A549 (cell line): ENCODE data around the gene ZPBP2. TPM values are rescaled to one million over a fixed set of nuclear protein-coding genes. Genes with fewer than 3 reads are reported as not detected.
"Not testable (repeated sequence)": the region's sequence is repeated elsewhere in the genome, so short reads cannot be mapped to it uniquely, and the experiment has no call there.

Experiments
- ATAC-seq, 2 experiments: fragments of 200-7000 bp in 1 of 2; fragments of >200 bp in 1 of 2; cut with Nextera tagmentation in 1 of 2; cut with Tn5 transposase in 1 of 2; 3 replicates each; pipeline versions ENCODE4 v1.8.0 to v1.9.1; 2018 to 2020; ENCODE audit warnings: mild to moderate bottlenecking in 1 of 2, moderate library complexity in 1 of 2
- CTCF ChIA-PET: fragments of 300-600 bp; sonication (Branson Sonifier 250); formaldehyde crosslinking; extraction: SDS; loops from one replicate; lab custom pipeline; 2021; ENCODE audit warnings: antibody characterized with exemption, inconsistent platforms; lab: Yijun Ruan, JAX
- POLR2A ChIA-PET: fragments of 350-600 bp; formaldehyde crosslinking; extraction: SDS; loops from one replicate; lab custom pipeline; 2021; ENCODE audit warnings: antibody characterized with exemption, inconsistent platforms; lab: Yijun Ruan, JAX
- DNase-seq, 2 experiments: peaks; one replicate each; pipeline versions ENCODE4 v3.0.0 to v3.0.0-alpha.2; 2011 to 2016; ENCODE audit warnings: low read depth in 1 of 2, low spot score in 1 of 2
- FAIRE-seq: peaks from 2 replicates; lab custom pipeline; 2011; peaks lifted over from hg19 to GRCh38; lab: Jason Lieb, UNC
- H3K27ac ChIP-seq, 2 experiments: fragments of >200 bp; sonication (Bioruptor Twin); formaldehyde crosslinking; 3 replicates each; pipeline ENCODE4 v1.5.1; 2016 to 2017
- H3K4me1 ChIP-seq: fragments of >200 bp; sonication (Bioruptor Twin); formaldehyde crosslinking; 3 replicates; pipeline ENCODE4 v1.6.1; 2016
- H3K4me2 ChIP-seq: fragments of >200 bp; sonication (Bioruptor Twin); formaldehyde crosslinking; 3 replicates; pipeline ENCODE4 v1.6.1; 2016
- H3K4me3 ChIP-seq: fragments of >200 bp; sonication (Bioruptor Twin); formaldehyde crosslinking; 3 replicates; pipeline ENCODE4 v1.5.1; 2016
- H3K9me3 ChIP-seq: fragments of >200 bp; sonication (Bioruptor Twin); formaldehyde crosslinking; 3 replicates; pipeline ENCODE4 v1.6.1; 2016
- CEBPB ChIP-seq, 2 experiments: fragments of >200 bp in 1 of 2; sonication (Bioruptor Twin) in 1 of 2; formaldehyde crosslinking in 1 of 2; IDR thresholded peaks; 2 replicates each; pipeline ENCODE4 v1.6.1; 2012 to 2016
- EHF ChIP-seq: fragments of 250-450 bp; sonication (Bioruptor Pico); IDR thresholded peaks from 2 replicates; pipeline ENCODE4 v1.5.0; 2020; ENCODE audit warnings: mild to moderate bottlenecking
- ESRRA ChIP-seq: fragments of 150-350 bp; IDR thresholded peaks from 2 replicates; pipeline ENCODE4 v1.6.1; 2014; ENCODE audit warnings: mild to moderate bottlenecking, low read length, borderline replicate concordance
- FOXS1 ChIP-seq: fragments of 250-450 bp; sonication (Bioruptor Pico); IDR thresholded peaks from 2 replicates; pipeline ENCODE4 v1.5.0; 2020; ENCODE audit warnings: mild to moderate bottlenecking, moderate library complexity
- HEYL ChIP-seq: fragments of 250-450 bp; sonication (Bioruptor Pico); IDR thresholded peaks from 2 replicates; pipeline ENCODE4 v1.8.0; 2021; ENCODE audit warnings: mild to moderate bottlenecking, moderate library complexity
- HOXB5 ChIP-seq: fragments of 250-450 bp; sonication (Bioruptor Pico); IDR thresholded peaks from 2 replicates; pipeline ENCODE4 v1.5.0; 2020; ENCODE audit warnings: mild to moderate bottlenecking, moderate library complexity
- JUN ChIP-seq, 2 experiments: fragments of >200 bp; sonication (Bioruptor Twin); formaldehyde crosslinking; IDR thresholded peaks; 2 replicates in 1 of 2; 3 replicates in 1 of 2; pipeline ENCODE4 v1.6.1; 2016 to 2017
- MYC ChIP-seq: IDR thresholded peaks from 2 replicates; pipeline ENCODE4 v1.6.1; 2012; ENCODE audit warnings: mild to moderate bottlenecking, inconsistent platforms, low read length, improper control_type of control experiment, borderline replicate concordance
- NPAS2 ChIP-seq: fragments of 250-450 bp; sonication (Bioruptor Pico); IDR thresholded peaks from 2 replicates; pipeline ENCODE4 v1.8.0; 2022; ENCODE audit warnings: mild to moderate bottlenecking, moderate library complexity, borderline replicate concordance
- POLR2A ChIP-seq: IDR thresholded peaks from 2 replicates; pipeline ENCODE4 v1.6.1; 2012; ENCODE audit warnings: mild to moderate bottlenecking, low read length
- POLR2AphosphoS2 ChIP-seq: conservative IDR thresholded peaks from 2 replicates; pipeline ENCODE4 v1.6.1; 2012; ENCODE audit warnings: low read length, improper control_type of control experiment, inconsistent platforms
- RARB ChIP-seq: fragments of 250-450 bp; sonication (Bioruptor Pico); IDR thresholded peaks from 2 replicates; pipeline ENCODE4 v1.8.0; 2021; ENCODE audit warnings: mild to moderate bottlenecking, moderate library complexity
- RCOR1 ChIP-seq: fragments of 150-350 bp; IDR thresholded peaks from 2 replicates; pipeline ENCODE4 v1.6.1; 2014; ENCODE audit warnings: antibody characterized with exemption, low read length, low read depth
- USF2 ChIP-seq: fragments of 450-650 bp; IDR thresholded peaks from 2 replicates; pipeline ENCODE4 v1.6.1; 2014; ENCODE audit warnings: antibody characterized with exemption
- ZNF302 ChIP-seq: fragments of 250-450 bp; sonication (Bioruptor Pico); IDR thresholded peaks from 2 replicates; pipeline ENCODE4 v1.9.0; 2021; ENCODE audit warnings: inconsistent platforms, mild to moderate bottlenecking, moderate library complexity
- ZSCAN20 ChIP-seq: fragments of 250-450 bp; sonication (Bioruptor Pico); IDR thresholded peaks from 2 replicates; pipeline ENCODE4 v1.8.0; 2022; ENCODE audit warnings: mild to moderate bottlenecking, moderate library complexity
- WGBS: methylation state at CpG from one replicate; pipeline ENCODE4 v1.1.6; 2017; ENCODE audit errors: missing lambda C conversion rate; 5-methylcytosine and 5-hydroxymethylcytosine counted together
- polyA plus RNA-seq, 4 experiments: library from polyadenylated mRNA; depleted of rRNA in 3 of 4; stranded (reverse); fragments of >200 nt; fragmentation: RNase III in 1 of 4; extraction: RNeasy Plus Mini Kit Qiagen cat#74134 plus additional on column Dnase treatment in 1 of 4; gene quantifications; 2 replicates in 3 of 4; 3 replicates in 1 of 4; pipeline ENCODE4 v1.2.3, GENCODE V29; 2011 to 2017
- TF ChIP-seq, protein P1 (sequence below): fragments of 250-450 bp; sonication (Bioruptor Pico); IDR thresholded peaks from 2 replicates; pipeline ENCODE4 v1.5.0; 2020; ENCODE audit warnings: low read depth, mild to moderate bottlenecking, moderate library complexity
- TF ChIP-seq, protein P2 (sequence below): fragments of >200 bp; sonication (Bioruptor Twin); formaldehyde crosslinking; IDR thresholded peaks from 2 replicates; pipeline ENCODE4 v1.6.1; 2016

Gene ZPBP2
- polyA plus RNA-seq, 2 of the 4 experiments (the other 2 are of a cell fraction), result not detected

GRCh38 chr17:39894681-39895376 is 26.8 kb downstream of the ZPBP2 start:
- Histone ChIP-seq H3K4me1 (no peaks in the 10 kb centered on the region), H3K9me3 (no peaks in the 10 kb centered on the region), H3K27ac (no peak overlapping the region), H3K4me2 (no peak overlapping the region), H3K4me3 (no peak overlapping the region)
- POLR2A ChIA-PET, result interaction anchor here (0.6 kb wide), 1 partner anchor 94 kb away, joined by 10 read pairs; no protein-coding TSS in a partner anchor
- ATAC-seq (no peak), FAIRE-seq (no peak), DNase-seq (no peak)
- TF ChIP-seq JUN (IDR thresholded peaks at IDR 0.05) (no peak), HEYL (CRISPR knock-in tag) (no peak)
- 32% methylated on average over 3 of the region's 3 CpGs for WGBS
- CTCF ChIA-PET, result interaction anchor here (0.6 to 1.4 kb wide), 4 partner anchors 10 to 528 kb away, joined by 3 to 5 read pairs (median 3); no protein-coding TSS in a partner anchor

GRCh38 chr17:39898088-39898487 is 30.1 kb downstream of the ZPBP2 start:
- no peak for DNase-seq
- Histone ChIP-seq H3K27ac (no peak overlapping the region), H3K4me3 (no peak overlapping the region), H3K4me2 (no peak overlapping the region), H3K9me3 (no peaks in the 10 kb centered on the region), H3K4me1 (no peaks in the 10 kb centered on the region)
- TF ChIP-seq POLR2AphosphoS2, result no peak
- no peak for TF ChIP-seq MYC
- TF ChIP-seq EHF (CRISPR knock-in tag), result no peak
- TF ChIP-seq, protein P1, sequence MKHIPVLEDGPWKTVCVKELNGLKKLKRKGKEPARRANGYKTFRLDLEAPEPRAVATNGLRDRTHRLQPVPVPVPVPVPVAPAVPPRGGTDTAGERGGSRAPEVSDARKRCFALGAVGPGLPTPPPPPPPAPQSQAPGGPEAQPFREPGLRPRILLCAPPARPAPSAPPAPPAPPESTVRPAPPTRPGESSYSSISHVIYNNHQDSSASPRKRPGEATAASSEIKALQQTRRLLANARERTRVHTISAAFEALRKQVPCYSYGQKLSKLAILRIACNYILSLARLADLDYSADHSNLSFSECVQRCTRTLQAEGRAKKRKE, result no peak
- TF ChIP-seq RCOR1, result no peak
- TF ChIP-seq ESRRA, result no peak
- no peak for TF ChIP-seq HOXB5 (CRISPR knock-in tag)
- no peak for TF ChIP-seq RARB (CRISPR knock-in tag)
- peak; percentile 28 for FAIRE-seq
- ChIA-PET POLR2A (no interaction called here), CTCF (interaction anchor here (1.8 kb wide), 1 partner anchor 10 kb away, joined by 7 read pairs; no protein-coding TSS in a partner anchor)
- 57% methylated on average over 4 of the region's 4 CpGs for WGBS
- ATAC-seq, result no peak

DNA sequence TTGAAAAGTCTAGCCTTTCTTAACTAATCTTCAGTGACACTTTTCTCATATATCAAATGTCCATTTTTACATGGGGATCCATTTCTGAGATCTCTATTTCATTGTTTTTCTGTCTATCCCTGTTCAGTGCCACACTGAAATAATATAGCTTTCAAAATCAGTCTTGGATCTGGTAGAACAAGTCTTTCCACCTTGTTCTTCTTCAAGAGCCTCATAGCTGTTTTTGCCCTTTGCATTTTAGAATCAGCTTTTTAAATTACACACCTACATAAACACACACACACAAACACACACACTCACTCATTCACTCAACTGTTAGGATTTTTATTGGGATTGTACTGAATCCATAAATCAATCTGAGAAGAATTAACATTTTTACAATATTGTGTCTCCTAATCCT is 31.2 kb downstream of the ZPBP2 start:
- POLR2A ChIA-PET, result no interaction called here

GRCh38 chr17:39902027-39902426 is 34.0 kb downstream of the ZPBP2 start:
- H3K27ac ChIP-seq, DNase-seq, H3K4me3 ChIP-seq, FAIRE-seq, H3K4me2 ChIP-seq, H3K4me1 ChIP-seq, H3K9me3 ChIP-seq, POLR2A ChIA-PET, ATAC-seq: not testable (repeated sequence)
- CTCF ChIA-PET, result interaction anchor here (1.1 to 1.8 kb wide), 3 partner anchors 79 to 279 kb away, joined by 3 to 4 read pairs (median 4); partner anchors contain the start of gene PSMD3
- WGBS, result 72% methylated on average over 2 of the region's 2 CpGs

More for the DNA sequence above, 31.2 kb downstream of the ZPBP2 start:
- FAIRE-seq (no peak), ATAC-seq (no peak), DNase-seq (no peak)
- no peak overlapping the region for H3K4me2 ChIP-seq
- no peak for TF ChIP-seq CEBPB (IDR thresholded peaks at IDR 0.05)
- CTCF ChIA-PET, result no interaction called here
- H3K4me3 ChIP-seq, result no peak overlapping the region
- H3K4me1 ChIP-seq, result no peaks in the 10 kb centered on the region
- H3K27ac ChIP-seq, result no peak overlapping the region
- H3K9me3 ChIP-seq, result no peaks in the 10 kb centered on the region

- POLR2A ChIA-PET, result no interaction called here
- WGBS, result 78% methylated on average over 4 of the region's 4 CpGs
Measured at GRCh38 chr17:39903158-39903884, 35.3 kb downstream of the ZPBP2 start.

More at GRCh38 chr17:39903158-39903884, 35.3 kb downstream of the ZPBP2 start:
- TF ChIP-seq MYC (no peak), NPAS2 (no peak), ZNF302 (CRISPR knock-in tag) (no peak), ZSCAN20 (CRISPR knock-in tag) (no peak), FOXS1 (CRISPR knock-in tag) (no peak), USF2 (no peak), ESRRA (no peak), POLR2A (no peak), HOXB5 (CRISPR knock-in tag) (no peak), HEYL (CRISPR knock-in tag) (no peak)
- TF ChIP-seq, protein P2, sequence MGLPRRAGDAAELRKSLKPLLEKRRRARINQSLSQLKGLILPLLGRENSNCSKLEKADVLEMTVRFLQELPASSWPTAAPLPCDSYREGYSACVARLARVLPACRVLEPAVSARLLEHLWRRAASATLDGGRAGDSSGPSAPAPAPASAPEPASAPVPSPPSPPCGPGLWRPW, result no peak
- DNase-seq, result no peak
- H3K9me3 ChIP-seq, result no peaks in the 10 kb centered on the region
- no peak overlapping the region for H3K4me3 ChIP-seq
- FAIRE-seq, result no peak
- H3K4me1 ChIP-seq, result no peaks in the 10 kb centered on the region
- CTCF ChIA-PET, result interaction anchor here (1.8 kb wide), 1 partner anchor 280 kb away, joined by 4 read pairs; no protein-coding TSS in a partner anchor
- ATAC-seq, result no peak; a peak in 1 of 6 replicates
- no peak overlapping the region for H3K27ac ChIP-seq
- H3K4me2 ChIP-seq, result no peak overlapping the region
